Measurements from ENCODE around the gene KCNK3. TPM values are rescaled to one million over a fixed set of nuclear protein-coding genes. Genes with fewer than 3 reads are reported as not detected.

Gene KCNK3
- total and polyA plus RNA-seq, 2 of the 13 experiments (the other 11 are each of a cell fraction or from before 2014, with no cell fraction given): not detected

DNA sequence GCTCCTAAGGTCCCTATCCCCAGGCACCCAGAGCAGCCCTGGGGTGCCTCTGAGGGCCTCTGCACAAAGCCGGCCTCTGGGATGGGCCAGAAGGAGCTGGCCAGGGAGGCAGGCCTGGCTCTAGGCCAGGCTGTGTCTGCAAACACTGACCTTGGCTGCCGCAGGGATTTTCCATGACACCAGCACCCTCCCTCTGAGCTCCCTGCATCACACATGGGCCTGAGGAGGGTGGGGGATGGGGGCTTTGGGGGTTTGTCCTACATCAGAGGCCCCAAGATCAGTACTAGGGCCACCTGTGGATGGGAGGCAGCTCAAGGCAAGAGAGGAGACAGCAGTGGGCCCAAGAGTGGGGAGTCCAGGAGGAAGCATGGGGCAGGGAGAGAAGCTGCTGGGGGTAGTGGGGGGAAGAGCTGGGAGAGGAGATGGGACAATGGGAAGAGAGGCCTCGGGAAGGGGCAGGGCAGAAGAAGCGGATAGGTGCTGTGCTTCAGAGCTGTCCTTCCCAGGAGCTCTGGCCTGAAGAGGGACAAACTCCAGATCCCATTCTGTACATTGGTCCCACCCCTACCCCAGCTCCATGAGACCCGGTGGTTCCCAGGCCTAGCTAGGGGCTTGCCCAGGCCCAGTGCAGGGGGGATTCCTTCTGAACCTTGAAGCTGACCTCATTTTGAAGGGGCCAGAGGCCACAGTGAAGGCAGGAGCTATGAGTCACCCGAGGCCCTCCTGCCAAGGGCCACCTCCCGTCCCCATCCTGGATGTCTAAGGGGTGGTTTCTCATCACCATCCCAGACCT lies 28.0 kb downstream of the KCNK3 start:
- FAIRE-seq: no peak
- peak overlapping the region; percentile 41; the same call in 1 of the 2 replicates for H3K4me2 ChIP-seq (ENCODE audit: low read depth, low read length)
- no peak overlapping the region for H3K9ac ChIP-seq (ENCODE audit: insufficient read depth, low read depth, low read length)
- H4K20me1 ChIP-seq (ENCODE audit: insufficient read depth, low read length): no peaks in the 10 kb centered on the region
- in situ Hi-C loops (cut with HindIII; ENCODE audit: extremely low pct_ligation_motif_present, low pct_unique_long_range_greater_than_20kb) (no loop called here), intact Hi-C loops (cut with micrococcal nuclease; ENCODE audit: unreplicated experiment) (loop anchor here (10.0 kb wide), 1 partner anchor 86 kb away; no protein-coding TSS in a partner anchor)
- peak; percentile 58 for DNase-seq (ENCODE audit: low spot score)
- peak; percentile 58 for ATAC-seq
- peaks cover 3 to 78% of the 10 kb centered on the region in 2 experiments; a peak in 4 of 5 replicates for H3K27me3 ChIP-seq (ENCODE audit: control insufficient read depth in 1 of 2, insufficient read depth in 2 of 2, low read length in 2 of 2)
- no peaks in the 10 kb centered on the region for H3K79me2 ChIP-seq (ENCODE audit: insufficient read depth, low read length)
- H3K4me3 ChIP-seq (replicated peaks in 1 of 3; ENCODE audit: insufficient read depth in 1 of 3, low read depth in 2 of 3, low read length in 3 of 3): no peak overlapping the region; a peak in 1 of 6 replicates
- no peak overlapping the region for H3K27ac ChIP-seq (ENCODE audit: extremely low read length, insufficient read depth, low read length)
- peaks cover 48% of the 10 kb centered on the region for H3K4me1 ChIP-seq (ENCODE audit: insufficient read depth, low read length)
- no peaks in the 10 kb centered on the region for H3K36me3 ChIP-seq (replicated peaks in 1 of 2; ENCODE audit: control insufficient read depth in 1 of 2, insufficient read depth in 2 of 2, low read length in 2 of 2)
- ChIA-PET CTCF (ENCODE audit: low intra/inter-chr PET ratio, low total read pairs) (no interaction called here), POLR2A (interaction anchor here (1.0 kb wide), 1 partner anchor 16 kb away, joined by 3 read pairs; no protein-coding TSS in a partner anchor)
- 3% methylated on average over 6 of the region's 7 CpGs for WGBS (ENCODE audit: low lambda C conversion rate)
- H2AFZ ChIP-seq (ENCODE audit: low read length): no peak overlapping the region
- BruUV-seq (replicated peaks): no TSS peak
- H3K9me3 ChIP-seq (ENCODE audit: low read length): no peaks in the 10 kb centered on the region
- TF ChIP-seq ZNF383 (CRISPR knock-in tag; IDR thresholded peaks at IDR 0.05; ENCODE audit: borderline replicate concordance) (no peak), TAF1 (CRISPR knock-in tag; IDR thresholded peaks at IDR 0.05) (no peak), ZNF777 (CRISPR knock-in tag; IDR thresholded peaks at IDR 0.05) (no peak), ZNF33A (CRISPR knock-in tag; IDR thresholded peaks at IDR 0.05; ENCODE audit: borderline replicate concordance) (no peak), ZNF724P (CRISPR knock-in tag; IDR thresholded peaks at IDR 0.05; ENCODE audit: borderline replicate concordance) (no peak), YY1 (IDR thresholded peaks at IDR 0.05; ENCODE audit: insufficient read depth, insufficient replicate concordance, low read depth, low read length) (no peak), ZNF792 (CRISPR knock-in tag; IDR thresholded peaks at IDR 0.05) (0 out of 2 replicates have a peak, but pooled peaks have one; percentile 20), POLR2AphosphoS2 (IDR thresholded peaks at IDR 0.05; ENCODE audit: low read depth, low read length) (no peak), ZNF841 (CRISPR knock-in tag; IDR thresholded peaks at IDR 0.05; ENCODE audit: borderline replicate concordance) (no peak), ZFP37 (CRISPR knock-in tag; IDR thresholded peaks at IDR 0.05; ENCODE audit: borderline replicate concordance) (no peak)
- TF ChIP-seq, protein P1, sequence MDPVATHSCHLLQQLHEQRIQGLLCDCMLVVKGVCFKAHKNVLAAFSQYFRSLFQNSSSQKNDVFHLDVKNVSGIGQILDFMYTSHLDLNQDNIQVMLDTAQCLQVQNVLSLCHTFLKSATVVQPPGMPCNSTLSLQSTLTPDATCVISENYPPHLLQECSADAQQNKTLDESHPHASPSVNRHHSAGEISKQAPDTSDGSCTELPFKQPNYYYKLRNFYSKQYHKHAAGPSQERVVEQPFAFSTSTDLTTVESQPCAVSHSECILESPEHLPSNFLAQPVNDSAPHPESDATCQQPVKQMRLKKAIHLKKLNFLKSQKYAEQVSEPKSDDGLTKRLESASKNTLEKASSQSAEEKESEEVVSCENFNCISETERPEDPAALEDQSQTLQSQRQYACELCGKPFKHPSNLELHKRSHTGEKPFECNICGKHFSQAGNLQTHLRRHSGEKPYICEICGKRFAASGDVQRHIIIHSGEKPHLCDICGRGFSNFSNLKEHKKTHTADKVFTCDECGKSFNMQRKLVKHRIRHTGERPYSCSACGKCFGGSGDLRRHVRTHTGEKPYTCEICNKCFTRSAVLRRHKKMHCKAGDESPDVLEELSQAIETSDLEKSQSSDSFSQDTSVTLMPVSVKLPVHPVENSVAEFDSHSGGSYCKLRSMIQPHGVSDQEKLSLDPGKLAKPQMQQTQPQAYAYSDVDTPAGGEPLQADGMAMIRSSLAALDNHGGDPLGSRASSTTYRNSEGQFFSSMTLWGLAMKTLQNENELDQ (CRISPR knock-in tag; IDR thresholded peaks at IDR 0.05; ENCODE audit: borderline replicate concordance): no peak
- TF ChIP-seq, protein P2, sequence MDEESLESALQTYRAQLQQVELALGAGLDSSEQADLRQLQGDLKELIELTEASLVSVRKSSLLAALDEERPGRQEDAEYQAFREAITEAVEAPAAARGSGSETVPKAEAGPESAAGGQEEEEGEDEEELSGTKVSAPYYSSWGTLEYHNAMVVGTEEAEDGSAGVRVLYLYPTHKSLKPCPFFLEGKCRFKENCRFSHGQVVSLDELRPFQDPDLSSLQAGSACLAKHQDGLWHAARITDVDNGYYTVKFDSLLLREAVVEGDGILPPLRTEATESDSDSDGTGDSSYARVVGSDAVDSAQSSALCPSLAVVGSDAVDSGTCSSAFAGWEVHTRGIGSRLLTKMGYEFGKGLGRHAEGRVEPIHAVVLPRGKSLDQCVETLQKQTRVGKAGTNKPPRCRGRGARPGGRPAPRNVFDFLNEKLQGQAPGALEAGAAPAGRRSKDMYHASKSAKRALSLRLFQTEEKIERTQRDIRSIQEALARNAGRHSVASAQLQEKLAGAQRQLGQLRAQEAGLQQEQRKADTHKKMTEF (CRISPR knock-in tag; IDR thresholded peaks at IDR 0.05): no peak
- TF ChIP-seq, protein P3, sequence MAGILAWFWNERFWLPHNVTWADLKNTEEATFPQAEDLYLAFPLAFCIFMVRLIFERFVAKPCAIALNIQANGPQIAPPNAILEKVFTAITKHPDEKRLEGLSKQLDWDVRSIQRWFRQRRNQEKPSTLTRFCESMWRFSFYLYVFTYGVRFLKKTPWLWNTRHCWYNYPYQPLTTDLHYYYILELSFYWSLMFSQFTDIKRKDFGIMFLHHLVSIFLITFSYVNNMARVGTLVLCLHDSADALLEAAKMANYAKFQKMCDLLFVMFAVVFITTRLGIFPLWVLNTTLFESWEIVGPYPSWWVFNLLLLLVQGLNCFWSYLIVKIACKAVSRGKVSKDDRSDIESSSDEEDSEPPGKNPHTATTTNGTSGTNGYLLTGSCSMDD (CRISPR knock-in tag; IDR thresholded peaks at IDR 0.05): no peak

Measured in HepG2 (cell line).